Upper lobe of right lung (tissue), 1 donor: ENCODE results near the gene NUMB. TPM values are rescaled to one million over a fixed set of nuclear protein-coding genes. Genes with fewer than 3 reads are reported as not detected.

ENCODE experiments used
- ATAC-seq: fragments of 200-7000 bp; cut with Tn5 transposase; one replicate; pipeline ENCODE4 v1.9.1; 2020; ENCODE audit warnings: mild to moderate bottlenecking, moderate library complexity
- DNase-seq: peaks from one replicate; pipeline ENCODE4 v3.0.0-alpha.2; 2020
- H3K27ac ChIP-seq: fragments of 200-600 bp; one replicate; pipeline ENCODE4 v1.8.0; 2022
- H3K27me3 ChIP-seq: fragments of 200-600 bp; one replicate; pipeline ENCODE4 v1.8.0; 2022; ENCODE audit warnings: mild to moderate bottlenecking
- H3K36me3 ChIP-seq: fragments of 200-600 bp; one replicate; pipeline ENCODE4 v1.8.0; 2022
- H3K4me1 ChIP-seq: fragments of 200-600 bp; one replicate; pipeline ENCODE4 v1.8.0; 2022
- H3K4me3 ChIP-seq: fragments of 200-600 bp; one replicate; pipeline ENCODE4 v1.8.0; 2022; ENCODE audit warnings: mild to moderate bottlenecking
- H3K9me3 ChIP-seq: fragments of 200-600 bp; one replicate; pipeline ENCODE4 v1.8.0; 2022
- CTCF ChIP-seq: fragments of 200-600 bp; IDR thresholded peaks from one replicate; pipeline ENCODE4 v1.8.0; 2022; ENCODE audit warnings: antibody characterized with exemption
- intact Hi-C: fragments of 100-400 bp; cut with DNase I; formaldehyde crosslinking; loops from one replicate; pipeline ENCODE4 v1.11.0; 2022
- total RNA-seq: library from RNA; stranded (reverse); fragmentation: NEBNext Ultra II Directional; extraction: Animal tissue kit (Norgen Biotek cat#: 25700); gene quantifications from one replicate; pipeline ENCODE4 v1.2.1, GENCODE V29; 2021
- donor health status: DM: no; HTN: yes; CAD: no; lungs with severe emphysema.

The NUMB gene
- total RNA-seq, 1 donor from 2014 or later, result 139 TPM

- Histone ChIP-seq H3K27ac (no peak overlapping the region), H3K4me1 (peaks cover 53% of the 10 kb centered on the region), H3K9me3 (no peaks in the 10 kb centered on the region), H3K36me3 (no peaks in the 10 kb centered on the region), H3K27me3 (peaks cover 14% of the 10 kb centered on the region), H3K4me3 (peak overlapping the region; percentile 56)
- no peak for TF ChIP-seq CTCF
- DNase-seq (no peak), ATAC-seq (peak; percentile 33)
- intact Hi-C loops, result no loop called here
These were observed 220.4 kb downstream of the NUMB start for GRCh38 chr14:73237786-73238423.

- Histone ChIP-seq H3K27ac (no peak within 1 kb of the TSS), H3K27me3 (peaks cover 14% of the 10 kb centered on the region)
- ATAC-seq, result peak; percentile 71
These were observed 221.0 kb downstream of the NUMB start, which contains the start of gene PAPLN for GRCh38 chr14:73237219-73237785. Gene PAPLN (plus strand): TSS chr14:73237506. CDS start chr14:73239779, 2,273 bp downstream.

GRCh38 chr14:73236752-73237218, 221.6 kb downstream of the NUMB start:
- Histone ChIP-seq H3K9me3 (no peaks in the 10 kb centered on the region), H3K27ac (no peak overlapping the region), H3K27me3 (peaks cover 14% of the 10 kb centered on the region), H3K4me3 (peak overlapping the region; percentile 56), H3K36me3 (no peaks in the 10 kb centered on the region), H3K4me1 (peaks cover 55% of the 10 kb centered on the region)
- TF ChIP-seq CTCF, result no peak
- intact Hi-C loops, result no loop called here
- ATAC-seq (no peak), DNase-seq (no peak)

More at GRCh38 chr14:73237219-73237785, 221.0 kb downstream of the NUMB start, which contains the start of gene PAPLN:
- no peaks in the 10 kb centered on the region for H3K36me3 ChIP-seq
- H3K4me3 ChIP-seq, result peak within 1 kb of the TSS; percentile 56
- H3K9me3 ChIP-seq, result no peaks in the 10 kb centered on the region
- no peak for DNase-seq
- intact Hi-C loops, result no loop called here
- TF ChIP-seq CTCF, result no peak
- peaks cover 55% of the 10 kb centered on the region for H3K4me1 ChIP-seq

- H3K27ac ChIP-seq, result no peak overlapping the region
- no peaks in the 10 kb centered on the region for H3K36me3 ChIP-seq
- TF ChIP-seq CTCF, result no peak
- no peak overlapping the region for H3K4me3 ChIP-seq
- no peak for ATAC-seq
- peaks cover 49% of the 10 kb centered on the region for H3K4me1 ChIP-seq
- H3K27me3 ChIP-seq, result peaks cover 14% of the 10 kb centered on the region
- no peaks in the 10 kb centered on the region for H3K9me3 ChIP-seq
- DNase-seq, result no peak
- intact Hi-C loops, result no loop called here
These were observed 222.2 kb downstream of the NUMB start for GRCh38 chr14:73236157-73236556.

- H3K27ac ChIP-seq, result no peak overlapping the region
- H3K36me3 ChIP-seq, result no peaks in the 10 kb centered on the region
- H3K4me1 ChIP-seq, result peaks cover 46% of the 10 kb centered on the region
- H3K4me3 ChIP-seq, result no peak overlapping the region
- H3K9me3 ChIP-seq, result no peaks in the 10 kb centered on the region
- ATAC-seq (no peak), DNase-seq (no peak)
- intact Hi-C loops, result no loop called here
- TF ChIP-seq CTCF, result no peak
- H3K27me3 ChIP-seq, result peaks cover 14% of the 10 kb centered on the region
These were observed 222.7 kb downstream of the NUMB start for GRCh38 chr14:73235531-73236155.
